ENCODE data around the gene COL5A1.

DNA sequence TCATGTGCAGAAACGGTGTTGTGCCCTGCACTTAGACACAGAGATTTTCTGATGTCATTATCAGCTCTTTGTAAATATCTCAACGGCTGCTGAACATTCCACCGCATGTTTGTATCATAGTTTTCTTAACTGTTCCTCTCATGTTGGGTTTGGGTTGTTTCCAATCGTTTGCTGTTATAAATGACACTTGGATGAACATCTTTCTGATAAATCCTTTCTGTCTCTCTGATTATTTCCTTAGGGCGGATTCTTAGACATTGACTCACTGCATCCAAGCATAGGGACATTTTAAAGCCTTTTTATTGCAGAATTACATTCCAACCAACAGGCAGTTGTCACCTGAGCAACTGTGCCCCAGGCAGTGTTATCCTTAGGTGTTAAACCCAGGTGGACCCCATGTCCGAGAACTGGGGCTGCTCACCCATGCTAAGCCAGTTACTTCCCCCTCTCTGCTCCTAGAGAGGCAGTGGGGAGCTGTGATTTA lies 28.5 kb downstream of the COL5A1 start:
- TF ChIP-seq, protein P1, sequence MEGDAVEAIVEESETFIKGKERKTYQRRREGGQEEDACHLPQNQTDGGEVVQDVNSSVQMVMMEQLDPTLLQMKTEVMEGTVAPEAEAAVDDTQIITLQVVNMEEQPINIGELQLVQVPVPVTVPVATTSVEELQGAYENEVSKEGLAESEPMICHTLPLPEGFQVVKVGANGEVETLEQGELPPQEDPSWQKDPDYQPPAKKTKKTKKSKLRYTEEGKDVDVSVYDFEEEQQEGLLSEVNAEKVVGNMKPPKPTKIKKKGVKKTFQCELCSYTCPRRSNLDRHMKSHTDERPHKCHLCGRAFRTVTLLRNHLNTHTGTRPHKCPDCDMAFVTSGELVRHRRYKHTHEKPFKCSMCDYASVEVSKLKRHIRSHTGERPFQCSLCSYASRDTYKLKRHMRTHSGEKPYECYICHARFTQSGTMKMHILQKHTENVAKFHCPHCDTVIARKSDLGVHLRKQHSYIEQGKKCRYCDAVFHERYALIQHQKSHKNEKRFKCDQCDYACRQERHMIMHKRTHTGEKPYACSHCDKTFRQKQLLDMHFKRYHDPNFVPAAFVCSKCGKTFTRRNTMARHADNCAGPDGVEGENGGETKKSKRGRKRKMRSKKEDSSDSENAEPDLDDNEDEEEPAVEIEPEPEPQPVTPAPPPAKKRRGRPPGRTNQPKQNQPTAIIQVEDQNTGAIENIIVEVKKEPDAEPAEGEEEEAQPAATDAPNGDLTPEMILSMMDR (IDR thresholded peaks at IDR 0.05) = no peak
- no peak for TF ChIP-seq POLR2A (IDR thresholded peaks at IDR 0.05)
